ENCODE measurements around the gene SARS1. TPM values are rescaled to one million over a fixed set of nuclear protein-coding genes. Genes with fewer than 3 reads are reported as not detected.

SARS1 gene
- total RNA-seq, 3 donors from 2014 or later (not counting 1 experiment from before 2014, with no cell fraction given), result 95.6 to 122 (median 106) TPM

DNA sequence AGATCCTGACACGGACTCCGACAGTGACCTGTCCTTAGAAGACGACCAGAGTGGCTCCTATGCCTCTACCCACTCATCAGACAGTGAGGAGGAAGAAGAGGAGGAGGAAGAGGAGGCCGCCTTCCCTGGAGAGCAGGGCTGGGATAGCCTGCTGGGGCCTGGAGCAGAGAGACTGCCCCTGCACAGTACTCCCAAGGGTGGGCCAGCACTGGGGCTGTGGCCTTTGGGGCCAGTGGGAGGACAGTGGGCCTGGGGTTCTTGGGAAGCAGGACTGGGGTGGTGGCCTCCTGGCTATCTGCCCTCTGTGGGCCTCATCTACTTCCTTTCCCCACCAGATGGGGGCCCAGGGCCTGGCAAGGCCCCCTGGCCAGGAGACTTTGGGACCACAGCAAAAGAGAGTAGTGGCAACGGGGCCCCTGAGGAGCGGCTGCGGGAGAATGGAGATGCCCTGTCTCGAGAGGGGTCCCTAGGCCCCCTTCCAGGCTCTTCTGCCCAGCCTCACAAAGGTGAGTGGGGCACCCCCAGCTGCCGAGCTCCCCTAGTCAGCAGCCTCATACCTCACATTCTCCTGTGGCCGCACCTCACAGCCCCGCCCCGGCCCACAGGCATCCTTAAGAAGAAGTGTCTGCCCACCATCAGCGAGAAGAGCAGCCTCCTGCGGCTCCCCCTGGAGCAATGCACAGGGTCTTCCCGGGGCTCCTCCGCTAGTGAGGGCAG is 59.3 kb downstream of the SARS1 start:
- H3K27me3 ChIP-seq (ENCODE audit: control insufficient read depth, insufficient read depth, low read length), result no peaks in the 10 kb centered on the region
- TF ChIP-seq, protein P1, sequence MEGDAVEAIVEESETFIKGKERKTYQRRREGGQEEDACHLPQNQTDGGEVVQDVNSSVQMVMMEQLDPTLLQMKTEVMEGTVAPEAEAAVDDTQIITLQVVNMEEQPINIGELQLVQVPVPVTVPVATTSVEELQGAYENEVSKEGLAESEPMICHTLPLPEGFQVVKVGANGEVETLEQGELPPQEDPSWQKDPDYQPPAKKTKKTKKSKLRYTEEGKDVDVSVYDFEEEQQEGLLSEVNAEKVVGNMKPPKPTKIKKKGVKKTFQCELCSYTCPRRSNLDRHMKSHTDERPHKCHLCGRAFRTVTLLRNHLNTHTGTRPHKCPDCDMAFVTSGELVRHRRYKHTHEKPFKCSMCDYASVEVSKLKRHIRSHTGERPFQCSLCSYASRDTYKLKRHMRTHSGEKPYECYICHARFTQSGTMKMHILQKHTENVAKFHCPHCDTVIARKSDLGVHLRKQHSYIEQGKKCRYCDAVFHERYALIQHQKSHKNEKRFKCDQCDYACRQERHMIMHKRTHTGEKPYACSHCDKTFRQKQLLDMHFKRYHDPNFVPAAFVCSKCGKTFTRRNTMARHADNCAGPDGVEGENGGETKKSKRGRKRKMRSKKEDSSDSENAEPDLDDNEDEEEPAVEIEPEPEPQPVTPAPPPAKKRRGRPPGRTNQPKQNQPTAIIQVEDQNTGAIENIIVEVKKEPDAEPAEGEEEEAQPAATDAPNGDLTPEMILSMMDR (IDR thresholded peaks at IDR 0.05), result no peak
- H3K9me3 Mint-ChIP-seq, result no peaks in the 10 kb centered on the region
- ATAC-seq (no peak), DNase-seq (no peak)
- no peaks in the 10 kb centered on the region for H3K36me3 Mint-ChIP-seq
- H3K4me1 ChIP-seq (ENCODE audit: control insufficient read depth, insufficient read depth, low read length), result peaks cover 5% of the 10 kb centered on the region
- H3K4me3 Mint-ChIP-seq, result no peak overlapping the region
- no peaks in the 10 kb centered on the region for H3K9me3 ChIP-seq (ENCODE audit: control insufficient read depth, insufficient read depth, low read length)
- no peaks in the 10 kb centered on the region for H3K27me3 Mint-ChIP-seq (ENCODE audit: low read depth in 2 of 2)
- no peak overlapping the region for H3K4me3 ChIP-seq (ENCODE audit: low read length)
- no peak overlapping the region for H3K27ac ChIP-seq (ENCODE audit: low read length)
- peaks cover 0 to 9% of the 10 kb centered on the region in 2 donors for H3K4me1 Mint-ChIP-seq
- H3K36me3 ChIP-seq (ENCODE audit: control insufficient read depth, insufficient read depth, low read length), result no peaks in the 10 kb centered on the region
- intact Hi-C loops (cut with micrococcal nuclease), result no loop called here
- H3K27ac Mint-ChIP-seq, result no peak overlapping the region
- 89% methylated on average over 16 of the region's 16 CpGs for WGBS (ENCODE audit: insufficient coverage)

DNA sequence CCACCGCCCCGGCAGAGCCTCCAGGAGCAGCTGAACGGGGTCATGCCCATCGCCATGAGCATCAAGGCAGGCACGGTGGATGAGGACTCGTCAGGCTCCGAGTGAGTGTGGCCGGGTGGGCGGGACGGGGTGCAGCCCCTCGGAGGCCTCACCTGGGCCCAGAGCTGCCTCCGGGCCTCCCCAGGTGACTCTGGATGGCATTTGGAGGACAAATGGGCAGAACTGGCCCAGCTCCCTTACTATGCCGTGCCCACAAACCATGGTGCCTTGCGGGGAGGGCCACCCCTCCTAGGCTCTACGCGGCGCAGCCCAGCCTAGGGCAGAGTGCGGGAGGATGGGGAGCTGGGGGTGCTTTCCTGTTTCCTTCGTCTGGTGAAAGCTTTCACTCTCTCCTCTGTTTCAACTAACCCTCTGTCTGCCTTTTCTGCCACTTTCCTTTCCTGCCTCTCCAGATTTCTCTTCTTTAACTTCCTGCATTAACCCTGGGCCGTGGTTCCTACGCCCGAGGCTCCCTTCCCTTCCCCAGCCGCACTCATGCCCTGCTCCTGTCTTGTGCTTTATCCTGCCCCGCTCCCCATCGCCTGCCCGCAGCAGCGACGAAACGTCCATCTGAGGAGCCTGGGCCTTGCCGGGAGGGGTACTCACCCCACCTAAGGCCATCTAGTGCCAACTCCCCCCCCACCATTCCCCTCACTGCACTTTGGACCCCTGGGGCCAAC is 60.0 kb downstream of the SARS1 start:
- Histone ChIP-seq H3K27ac (ENCODE audit: low read length) (no peak overlapping the region), H3K4me3 (ENCODE audit: low read length) (no peak overlapping the region), H3K4me1 (ENCODE audit: control insufficient read depth, insufficient read depth, low read length) (peaks cover 5% of the 10 kb centered on the region), H3K27me3 (ENCODE audit: control insufficient read depth, insufficient read depth, low read length) (no peaks in the 10 kb centered on the region), H3K9me3 (ENCODE audit: control insufficient read depth, insufficient read depth, low read length) (no peaks in the 10 kb centered on the region), H3K36me3 (ENCODE audit: control insufficient read depth, insufficient read depth, low read length) (no peaks in the 10 kb centered on the region)
- no peak for DNase-seq
- TF ChIP-seq, protein P1 (IDR thresholded peaks at IDR 0.05), result no peak
- intact Hi-C loops (cut with micrococcal nuclease), result no loop called here
- Mint-ChIP-seq H3K27me3 (ENCODE audit: low read depth in 2 of 2) (no peaks in the 10 kb centered on the region), H3K27ac (peak overlapping the region in 1 of 2 donors; percentile 4), H3K4me1 (peaks cover 0 to 9% of the 10 kb centered on the region in 2 donors), H3K4me3 (no peak overlapping the region), H3K36me3 (no peaks in the 10 kb centered on the region), H3K9me3 (no peaks in the 10 kb centered on the region)
- ATAC-seq, result no peak
- WGBS (ENCODE audit: insufficient coverage), result 64% methylated on average over 30 of the region's 30 CpGs

DNA sequence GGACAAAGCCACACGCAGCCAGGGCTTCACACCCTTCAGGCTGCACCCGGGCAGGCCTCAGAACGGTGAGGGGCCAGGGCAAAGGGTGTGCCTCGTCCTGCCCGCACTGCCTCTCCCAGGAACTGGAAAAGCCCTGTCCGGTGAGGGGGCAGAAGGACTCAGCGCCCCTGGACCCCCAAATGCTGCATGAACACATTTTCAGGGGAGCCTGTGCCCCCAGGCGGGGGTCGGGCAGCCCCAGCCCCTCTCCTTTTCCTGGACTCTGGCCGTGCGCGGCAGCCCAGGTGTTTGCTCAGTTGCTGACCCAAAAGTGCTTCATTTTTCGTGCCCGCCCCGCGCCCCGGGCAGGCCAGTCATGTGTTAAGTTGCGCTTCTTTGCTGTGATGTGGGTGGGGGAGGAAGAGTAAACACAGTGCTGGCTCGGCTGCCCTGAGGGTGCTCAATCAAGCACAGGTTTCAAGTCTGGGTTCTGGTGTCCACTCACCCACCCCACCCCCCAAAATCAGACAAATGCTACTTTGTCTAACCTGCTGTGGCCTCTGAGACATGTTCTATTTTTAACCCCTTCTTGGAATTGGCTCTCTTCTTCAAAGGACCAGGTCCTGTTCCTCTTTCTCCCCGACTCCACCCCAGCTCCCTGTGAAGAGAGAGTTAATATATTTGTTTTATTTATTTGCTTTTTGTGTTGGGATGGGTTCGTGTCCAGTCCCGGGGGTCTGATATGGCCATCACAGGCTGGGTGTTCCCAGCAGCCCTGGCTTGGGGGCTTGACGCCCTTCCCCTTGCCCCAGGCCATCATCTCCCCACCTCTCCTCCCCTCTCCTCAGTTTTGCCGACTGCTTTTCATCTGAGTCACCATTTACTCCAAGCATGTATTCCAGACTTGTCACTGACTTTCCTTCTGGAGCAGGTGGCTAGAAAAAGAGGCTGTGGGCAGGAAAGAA is 61.1 kb downstream of the SARS1 start:
- H3K9me3 ChIP-seq (ENCODE audit: control insufficient read depth, insufficient read depth, low read length), result no peaks in the 10 kb centered on the region
- H3K36me3 ChIP-seq (ENCODE audit: control insufficient read depth, insufficient read depth, low read length), result no peaks in the 10 kb centered on the region
- H3K4me3 ChIP-seq (ENCODE audit: low read length), result no peak overlapping the region
- peaks cover 0 to 9% of the 10 kb centered on the region in 2 donors for H3K4me1 Mint-ChIP-seq
- no peaks in the 10 kb centered on the region for H3K36me3 Mint-ChIP-seq
- H3K4me3 Mint-ChIP-seq, result no peak overlapping the region
- H3K4me1 ChIP-seq (ENCODE audit: control insufficient read depth, insufficient read depth, low read length), result peaks cover 5% of the 10 kb centered on the region
- H3K9me3 Mint-ChIP-seq, result no peaks in the 10 kb centered on the region
- intact Hi-C loops (cut with micrococcal nuclease), result no loop called here
- H3K27ac ChIP-seq (ENCODE audit: low read length), result no peak overlapping the region
- DNase-seq (no peak), ATAC-seq (no peak)
- no peaks in the 10 kb centered on the region for H3K27me3 ChIP-seq (ENCODE audit: control insufficient read depth, insufficient read depth, low read length)
- no peak overlapping the region for H3K27ac Mint-ChIP-seq
- H3K27me3 Mint-ChIP-seq (ENCODE audit: low read depth in 2 of 2), result no peaks in the 10 kb centered on the region
- TF ChIP-seq, protein P1 (IDR thresholded peaks at IDR 0.05), result no peak
- WGBS (ENCODE audit: insufficient coverage), result 75% methylated on average over 23 of the region's 24 CpGs

Measured in natural killer cell (primary cell).